ENCODE data around the gene BHLHE23. TPM values are rescaled to one million over a fixed set of nuclear protein-coding genes. Genes with fewer than 3 reads are reported as not detected.
A peak's percentile ranks its signal among the peaks of the same experiment; 100 is the strongest.

BHLHE23 gene
- total and polyA plus RNA-seq, 11 donors, result not detected

GRCh38 chr20:62971950-62972844, 34.6 kb downstream of the BHLHE23 start:
- intact Hi-C loops (cut with DNase I), result loop anchor here in 8 of 10 donors (1.0 to 2.0 kb wide), 3 partner anchors 36 to 37 kb away; no protein-coding TSS in a partner anchor
- peak; percentile 85 to 97 (median 94) for ATAC-seq
- Histone ChIP-seq H3K4me1 (peaks cover 0 to 12% (median 6%) of the 10 kb centered on the region in 12 donors), H3K9me3 (no peaks in the 10 kb centered on the region), H3K36me3 (no peaks in the 10 kb centered on the region), H3K27me3 (peaks cover 25 to 63% (median 37%) of the 10 kb centered on the region in 9 donors), H3K27ac (no peak overlapping the region), H3K4me3 (peak overlapping the region in 9 of 12 donors; percentile 23 to 45 (median 33))
- TF ChIP-seq CTCF (IDR thresholded peaks at IDR 0.05) (peak; percentile 75 to 91 (median 86)), POLR2A (IDR thresholded peaks at IDR 0.05) (no peak)
- WGBS, 4 donors, result 4 to 7% (median 5%) methylated on average over 33 to 38 of the region's 38 CpGs
- peak; percentile 82 to 92 (median 88) for DNase-seq

GRCh38 chr20:62971211-62971949, 35.4 kb downstream of the BHLHE23 start:
- peaks cover 0 to 12% (median 6%) of the 10 kb centered on the region in 12 donors for H3K4me1 ChIP-seq
- peaks cover 21 to 55% (median 32%) of the 10 kb centered on the region in 9 donors for H3K27me3 ChIP-seq
- 66 to 83% (median 73%) methylated on average over 9 to 10 of the region's 10 CpGs for WGBS, 4 donors
- TF ChIP-seq POLR2A (IDR thresholded peaks at IDR 0.05), result no peak
- TF ChIP-seq CTCF (IDR thresholded peaks at IDR 0.05), result no peak
- no peak overlapping the region for H3K4me3 ChIP-seq
- DNase-seq (no peak), ATAC-seq (no peak)
- no peak overlapping the region for H3K27ac ChIP-seq
- no peaks in the 10 kb centered on the region for H3K9me3 ChIP-seq
- intact Hi-C loops (cut with DNase I), result no loop called here
- H3K36me3 ChIP-seq, result no peaks in the 10 kb centered on the region

GRCh38 chr20:62970307-62971210, 36.2 kb downstream of the BHLHE23 start:
- Histone ChIP-seq H3K9me3 (no peaks in the 10 kb centered on the region), H3K4me1 (peaks cover 0 to 12% (median 6%) of the 10 kb centered on the region in 12 donors), H3K4me3 (no peak overlapping the region), H3K36me3 (no peaks in the 10 kb centered on the region), H3K27ac (no peak overlapping the region), H3K27me3 (peaks cover 21 to 47% (median 29%) of the 10 kb centered on the region in 9 donors)
- DNase-seq (no peak), ATAC-seq (no peak)
- 67 to 81% (median 70%) methylated on average over 5 to 33 of the region's 33 CpGs for WGBS, 4 donors
- intact Hi-C loops (cut with DNase I), result no loop called here
- TF ChIP-seq CTCF (IDR thresholded peaks at IDR 0.05), result no peak
- TF ChIP-seq POLR2A (IDR thresholded peaks at IDR 0.05), result no peak

Measured in heart left ventricle (tissue), 16 donors.